GM10266 (cell line): ENCODE data around the gene SETBP1.

Source experiments
- DNase-seq: peaks from one replicate; pipeline ENCODE4 v3.0.0; 2012; ENCODE audit errors: extremely low spot score
- CTCF ChIP-seq: IDR thresholded peaks from 2 replicates; pipeline ENCODE4 v1.5.1; 2012; ENCODE audit warnings: mild to moderate bottlenecking, low read depth; ENCODE audit not compliant: control insufficient read depth, insufficient read depth; ENCODE audit errors: missing control alignments

Gene SETBP1

GRCh38 chr18:44686156-44686555 lies 5.5 kb downstream of the SETBP1 start:
- no peak for DNase-seq
- no peak for TF ChIP-seq CTCF

- no peak for DNase-seq
- no peak for TF ChIP-seq CTCF
Measured at GRCh38 chr18:44687421-44687820, 6.7 kb downstream of the SETBP1 start.

- TF ChIP-seq CTCF, result no peak
- DNase-seq, result no peak
Measured at GRCh38 chr18:44689736-44690135, 9.0 kb downstream of the SETBP1 start.

GRCh38 chr18:44691148-44691925 lies 10.6 kb downstream of the SETBP1 start:
- DNase-seq, result no peak
- no peak for TF ChIP-seq CTCF

- DNase-seq, result no peak
- TF ChIP-seq CTCF, result no peak
Measured at GRCh38 chr18:44693030-44693784, 12.5 kb downstream of the SETBP1 start.

- TF ChIP-seq CTCF, result no peak
- no peak for DNase-seq
Measured at GRCh38 chr18:44695503-44695902, 14.8 kb downstream of the SETBP1 start.

- TF ChIP-seq CTCF, result no peak
- no peak for DNase-seq
Measured at GRCh38 chr18:44696892-44697291, 16.2 kb downstream of the SETBP1 start.
